Pancreas (tissue), 10 donors: ENCODE results near the gene ZMIZ1. TPM values are rescaled to one million over a fixed set of nuclear protein-coding genes. Genes with fewer than 3 reads are reported as not detected.

ENCODE experiments used
- ATAC-seq, 4 donors: fragments of 200-7000 bp; cut with Tn5 transposase; one replicate each; pipeline versions ENCODE4 v1.8.0 to v1.9.1; 2020; ENCODE audit warnings: mild to moderate bottlenecking in 4 of 4, moderate library complexity in 4 of 4
- DNase-seq, 6 donors: peaks; one replicate each; pipeline ENCODE4 v3.0.0-alpha.2; 2020
- FAIRE-seq: peaks from 2 replicates; lab custom pipeline; 2012; peaks lifted over from hg19 to GRCh38; lab: Jason Lieb, UNC
- H3K27ac ChIP-seq, 4 donors: fragments of 200-600 bp; sonication (generic); 1 replicate in 3 of 4; 2 replicates in 1 of 4; pipeline versions ENCODE4 v1.5.0 to v1.8.0; 2020
- H3K27me3 ChIP-seq, 4 donors: fragments of 200-600 bp; one replicate each; pipeline ENCODE4 v1.8.0; 2021
- H3K36me3 ChIP-seq, 3 donors: fragments of 200-600 bp; sonication (generic) in 1 of 3; one replicate each; pipeline versions ENCODE4 v1.5.0 to v1.8.0; 2020 to 2021
- H3K4me1 ChIP-seq, 3 donors: fragments of 200-600 bp; one replicate each; pipeline ENCODE4 v1.8.0; 2021
- H3K4me3 ChIP-seq, 4 donors: fragments of 200-600 bp; sonication (generic) in 2 of 4; one replicate each; pipeline versions ENCODE4 v1.5.0 to v1.8.0; 2020 to 2021
- H3K9me3 ChIP-seq, 4 donors: fragments of 200-600 bp; one replicate each; pipeline ENCODE4 v1.8.0; 2021
- CTCF ChIP-seq, 4 donors: fragments of 200-600 bp; sonication (generic) in 3 of 4; IDR thresholded peaks; one replicate each; pipeline versions ENCODE4 v1.5.0 to v1.8.0; 2021; ENCODE audit warnings: antibody characterized with exemption in 4 of 4
- WGBS, 2 donors: extraction: QIAGEN DNeasy Blood & Tissue Kit; methylation state at CpG; one replicate each; pipeline ENCODE4 v1.1.7; 2013; 5-methylcytosine and 5-hydroxymethylcytosine counted together
- intact Hi-C, 3 donors: fragments of 100-400 bp; cut with DNase I; formaldehyde crosslinking; loops; one replicate each; pipeline versions ENCODE4 v1.11.1 to v1.14.2; 2022
- polyA plus RNA-seq, 2 donors: library from polyadenylated mRNA; stranded (reverse); fragments of 200-250 nt; gene quantifications; one replicate each; pipeline ENCODE4 v1.2.3, GENCODE V29; 2013
- total RNA-seq, 6 donors: library from RNA; stranded (reverse); fragmentation: NEBNext Ultra II Directional in 4 of 6; extraction: Animal tissue kit (Norgen Biotek cat#: 25700) in 4 of 6; gene quantifications; one replicate each; pipeline versions ENCODE4 v1.2.1 to v1.2.4, GENCODE V29; 2021 to 2023
- donor health status: healthy with polysubstance abuse.
- donor health status: DM: no; HTN: no; CAD: no; lungs with moderate emphysema.
- donor health status: DM: no; HTN: no; CAD: no.
- donor health status: control.
- donor health status: control.
- donor health status: Bipolar disorder and iron deficiency.
- donor health status: DM: yes; HTN: yes; CAD: no.
- donor health status: DM: no; HTN: no; CAD: no.
- donor health status: DM: no; HTN: no; CAD: no.
- donor health status: DM: yes; HTN: yes; CAD: no.

Gene ZMIZ1
- total and polyA plus RNA-seq, 8 donors, result 14.5 to 45.0 (median 21.9) TPM

GRCh38 chr10:79090134-79090803 is 21.5 kb downstream of the ZMIZ1 start:
- TF ChIP-seq CTCF (IDR thresholded peaks at IDR 0.05), result no peak
- no peaks in the 10 kb centered on the region for H3K27me3 ChIP-seq
- H3K27ac ChIP-seq, result no peak overlapping the region
- DNase-seq (no peak), ATAC-seq (no peak), FAIRE-seq (no peak)
- WGBS, 2 donors, result 28% methylated on average over 6 of the region's 6 CpGs
- intact Hi-C loops, result no loop called here
- no peaks in the 10 kb centered on the region for H3K36me3 ChIP-seq
- no peak overlapping the region for H3K4me3 ChIP-seq
- H3K4me1 ChIP-seq, result peaks cover 38 to 53% (median 40%) of the 10 kb centered on the region in 3 donors
- H3K9me3 ChIP-seq, result no peaks in the 10 kb centered on the region

GRCh38 chr10:79092292-79092896 is 23.6 kb downstream of the ZMIZ1 start:
- FAIRE-seq (no peak), DNase-seq (peak in 1 of 6 donors; percentile 51), ATAC-seq (no peak)
- H3K4me1 ChIP-seq, result peaks cover 39 to 53% (median 40%) of the 10 kb centered on the region in 3 donors
- no peak overlapping the region for H3K27ac ChIP-seq
- no peak for TF ChIP-seq CTCF (IDR thresholded peaks at IDR 0.05)
- no peak overlapping the region for H3K4me3 ChIP-seq
- intact Hi-C loops, result no loop called here
- no peaks in the 10 kb centered on the region for H3K27me3 ChIP-seq
- 85 to 86% methylated on average over 10 of the region's 10 CpGs for WGBS, 2 donors
- H3K36me3 ChIP-seq, result no peaks in the 10 kb centered on the region
- H3K9me3 ChIP-seq, result no peaks in the 10 kb centered on the region

GRCh38 chr10:79093658-79094411 is 25.1 kb downstream of the ZMIZ1 start:
- H3K4me3 ChIP-seq, result no peak overlapping the region
- peak overlapping the region; percentile 64 to 83 (median 70) for H3K27ac ChIP-seq
- ATAC-seq (peak; percentile 82 to 86 (median 85)), DNase-seq (peak; percentile 81 to 89 (median 82)), FAIRE-seq (no peak)
- 13 to 14% methylated on average over 24 of the region's 24 CpGs for WGBS, 2 donors
- intact Hi-C loops, result no loop called here
- H3K36me3 ChIP-seq, result no peaks in the 10 kb centered on the region
- no peaks in the 10 kb centered on the region for H3K9me3 ChIP-seq
- H3K4me1 ChIP-seq, result peaks cover 37 to 52% (median 39%) of the 10 kb centered on the region in 3 donors
- H3K27me3 ChIP-seq, result no peaks in the 10 kb centered on the region
- no peak for TF ChIP-seq CTCF (IDR thresholded peaks at IDR 0.05)

- H3K27ac ChIP-seq, result peak overlapping the region; percentile 64 to 83 (median 70)
- H3K4me1 ChIP-seq, result peaks cover 37 to 52% (median 39%) of the 10 kb centered on the region in 3 donors
- no peaks in the 10 kb centered on the region for H3K27me3 ChIP-seq
- DNase-seq, result peak in 2 of 6 donors; percentile 18 to 22
- intact Hi-C loops, result no loop called here
- WGBS, 2 donors, result 69 to 72% methylated on average over 12 of the region's 12 CpGs
- no peak for FAIRE-seq
- no peak overlapping the region for H3K4me3 ChIP-seq
- H3K9me3 ChIP-seq, result no peaks in the 10 kb centered on the region
- ATAC-seq, result no peak
- TF ChIP-seq CTCF (IDR thresholded peaks at IDR 0.05), result no peak
- H3K36me3 ChIP-seq, result no peaks in the 10 kb centered on the region
These were observed 25.8 kb downstream of the ZMIZ1 start for GRCh38 chr10:79094412-79095175.
